Vagina (tissue), 2 donors: Measurements from ENCODE around the gene PAIP2B. TPM values are rescaled to one million over a fixed set of nuclear protein-coding genes. Genes with fewer than 3 reads are reported as not detected.
"Not testable (repeated sequence)": the region's sequence is repeated elsewhere in the genome, so short reads cannot be mapped to it uniquely, and the experiment has no call there.

ENCODE experiments used
- DNase-seq, 2 donors: peaks; one replicate each; pipeline ENCODE4 v3.0.0-alpha.2; 2017; ENCODE audit errors: extremely low spot score in 2 of 2
- H3K27ac ChIP-seq: fragments of 200-600 bp; sonication (generic); one replicate; pipeline ENCODE4 v1.5.1; 2019
- H3K27me3 ChIP-seq: fragments of 200-600 bp; sonication (generic); one replicate; pipeline ENCODE4 v1.5.1; 2019
- H3K36me3 ChIP-seq, 2 donors: fragments of 200-600 bp; sonication (generic); one replicate each; pipeline ENCODE4 v1.5.1; 2017 to 2019
- H3K4me1 ChIP-seq: fragments of 200-600 bp; sonication (generic); one replicate; pipeline ENCODE4 v1.5.1; 2019
- H3K4me3 ChIP-seq, 2 donors: fragments of 200-600 bp; sonication (generic); 1 replicate in 1 of 2; 2 replicates in 1 of 2; pipeline ENCODE4 v1.5.1; 2016 to 2019
- H3K9me3 ChIP-seq: fragments of 200-600 bp; sonication (generic); one replicate; pipeline ENCODE4 v1.5.1; 2019
- CTCF ChIP-seq, 3 experiments: fragments of 450-650 bp in 2 of 3; fragments of 200-600 bp in 1 of 3; sonication (generic) in 1 of 3; IDR thresholded peaks; one replicate each; pipeline ENCODE4 v1.5.1; 2017 to 2019; ENCODE audit warnings: antibody characterized with exemption in 3 of 3, mild to moderate bottlenecking in 2 of 3, moderate library complexity in 2 of 3
- POLR2A ChIP-seq, 2 donors: fragments of 450-650 bp; IDR thresholded peaks; one replicate each; pipeline ENCODE4 v1.6.1; 2017; ENCODE audit warnings: antibody characterized with exemption in 2 of 2, mild to moderate bottlenecking in 2 of 2, moderate library complexity in 2 of 2
- POLR2AphosphoS5 ChIP-seq, 2 donors: sonication (generic); formaldehyde crosslinking; IDR thresholded peaks; one replicate each; pipeline ENCODE4 v1.9.0; 2017; ENCODE audit warnings: antibody characterized with exemption in 2 of 2, mild to moderate bottlenecking in 2 of 2, low read depth in 1 of 2; ENCODE audit not compliant: insufficient read depth in 1 of 2
- intact Hi-C: fragments of 100-400 bp; cut with DNase I; formaldehyde crosslinking; loops from one replicate; pipeline ENCODE4 v1.15.1; 2023
- total RNA-seq: library from RNA; depleted of rRNA; stranded (reverse); fragments of >200 nt; gene quantifications from one replicate; pipeline ENCODE4 v1.2.3, GENCODE V29; 2016

The PAIP2B gene
- total RNA-seq, 1 donor from 2014 or later: 7.6 TPM

- Histone ChIP-seq H3K9me3 (no peaks in the 10 kb centered on the region), H3K27me3 (no peaks in the 10 kb centered on the region), H3K36me3 (no peaks in the 10 kb centered on the region), H3K4me1 (no peaks in the 10 kb centered on the region), H3K27ac (no peak overlapping the region), H3K4me3 (no peak overlapping the region)
- DNase-seq: no peak
- intact Hi-C loops: no loop called here
- TF ChIP-seq POLR2AphosphoS5 (IDR thresholded peaks at IDR 0.05; ENCODE audit: insufficient read depth in 1 of 2, low read depth in 1 of 2) (no peak), CTCF (IDR thresholded peaks at IDR 0.05) (no peak), POLR2A (IDR thresholded peaks at IDR 0.05) (no peak)
Observed at GRCh38 chr2:71190656-71191569, 36.0 kb downstream of the PAIP2B start.

DNA sequence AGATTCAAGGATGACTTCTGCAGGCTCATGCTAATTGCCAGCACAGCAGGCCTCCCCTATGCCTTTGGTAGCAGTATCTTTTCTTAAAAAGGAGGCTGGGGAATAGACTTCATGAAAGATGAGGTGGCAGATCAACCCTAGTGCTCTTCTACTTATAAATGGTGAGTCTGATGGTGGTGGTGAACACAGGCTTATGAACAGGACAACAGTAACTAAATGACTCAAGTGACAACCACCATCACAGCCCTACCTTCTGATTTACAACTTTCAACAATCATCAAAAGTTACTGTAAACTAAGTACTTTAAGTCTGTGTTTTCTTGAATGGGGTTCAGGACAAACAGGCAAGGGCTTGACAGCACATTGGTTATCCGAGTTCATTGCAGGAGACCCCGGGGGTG is 39.3 kb downstream of the PAIP2B start:
- TF ChIP-seq POLR2A (IDR thresholded peaks at IDR 0.05) (no peak), CTCF (IDR thresholded peaks at IDR 0.05) (no peak), POLR2AphosphoS5 (IDR thresholded peaks at IDR 0.05; ENCODE audit: insufficient read depth in 1 of 2, low read depth in 1 of 2) (no peak)
- H3K27me3 ChIP-seq: no peaks in the 10 kb centered on the region
- no peaks in the 10 kb centered on the region for H3K9me3 ChIP-seq
- intact Hi-C loops: no loop called here
- H3K4me1 ChIP-seq: no peaks in the 10 kb centered on the region
- no peak for DNase-seq
- no peaks in the 10 kb centered on the region for H3K36me3 ChIP-seq
- no peak overlapping the region for H3K4me3 ChIP-seq
- H3K27ac ChIP-seq: no peak overlapping the region

- DNase-seq: no peak
- Histone ChIP-seq H3K36me3 (no peaks in the 10 kb centered on the region), H3K27ac (no peak overlapping the region), H3K9me3 (no peaks in the 10 kb centered on the region), H3K4me3 (no peak overlapping the region), H3K4me1 (no peaks in the 10 kb centered on the region), H3K27me3 (no peaks in the 10 kb centered on the region)
- intact Hi-C loops: no loop called here
- no peak for TF ChIP-seq POLR2A (IDR thresholded peaks at IDR 0.05)
- TF ChIP-seq POLR2AphosphoS5 (IDR thresholded peaks at IDR 0.05; ENCODE audit: insufficient read depth in 1 of 2, low read depth in 1 of 2): no peak
- TF ChIP-seq CTCF (IDR thresholded peaks at IDR 0.05): no peak
Observed at GRCh38 chr2:71186973-71187372, 39.9 kb downstream of the PAIP2B start.

DNA sequence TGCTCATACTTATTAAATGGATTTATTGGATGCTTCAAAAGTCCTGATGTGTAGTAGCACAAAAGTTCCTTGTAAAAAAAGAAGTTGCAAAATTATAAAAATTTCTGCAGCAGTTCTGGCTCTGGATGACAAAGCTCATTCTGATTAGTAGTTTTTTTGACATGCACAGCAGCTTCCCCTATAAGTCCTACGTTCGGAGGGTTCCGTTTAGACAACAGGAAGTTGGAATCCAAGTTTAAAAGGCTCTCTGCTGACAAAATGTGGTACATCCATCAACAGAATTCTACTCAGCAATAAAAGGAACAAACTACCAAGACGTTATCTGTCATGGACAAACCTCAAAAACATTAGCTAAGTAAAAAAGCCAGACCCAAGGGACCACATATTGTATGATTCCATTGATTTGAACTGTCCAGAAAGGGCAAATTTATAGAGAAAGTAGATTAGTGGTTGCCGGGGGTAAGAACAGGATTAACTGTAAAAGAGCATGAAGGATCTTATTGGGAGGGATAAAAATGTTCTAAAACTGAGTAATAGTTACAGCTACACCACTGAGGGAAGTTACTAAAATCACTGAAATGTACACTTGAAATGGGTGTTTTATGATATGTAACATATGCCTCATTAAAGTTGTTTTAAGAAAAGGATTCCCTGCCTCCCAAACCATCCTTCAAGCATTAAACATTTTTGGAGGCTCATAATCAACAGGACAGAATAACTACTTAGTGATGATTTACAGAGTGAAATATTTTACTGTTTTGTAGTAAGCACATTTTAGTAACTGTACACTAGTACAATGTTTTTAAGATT is 43.4 kb downstream of the PAIP2B start:
- H3K9me3 ChIP-seq, H3K36me3 ChIP-seq, DNase-seq, H3K27me3 ChIP-seq, H3K4me3 ChIP-seq, H3K27ac ChIP-seq, intact Hi-C loops, H3K4me1 ChIP-seq: not testable (repeated sequence)

DNA sequence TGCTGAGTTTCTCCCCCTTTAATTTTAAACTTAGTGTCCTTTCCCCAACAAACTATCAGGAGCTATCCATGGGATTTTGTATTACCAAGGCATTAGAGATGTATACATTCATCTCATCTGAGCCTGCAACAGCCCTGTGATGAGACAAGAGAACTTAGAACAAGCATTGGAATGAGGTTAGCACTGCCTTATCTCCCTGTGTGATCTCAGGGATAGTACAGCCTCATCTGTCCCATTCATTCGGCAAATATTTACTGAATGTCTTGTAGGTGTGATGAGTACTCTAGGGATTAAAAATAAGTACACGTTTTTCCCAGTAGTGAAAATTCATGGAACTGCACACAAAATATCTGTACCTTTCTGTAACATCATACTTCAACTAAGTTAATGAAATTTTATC is 45.6 kb downstream of the PAIP2B start:
- H3K4me1 ChIP-seq: no peaks in the 10 kb centered on the region
- no peak overlapping the region for H3K4me3 ChIP-seq
- H3K9me3 ChIP-seq: no peaks in the 10 kb centered on the region
- TF ChIP-seq POLR2A (IDR thresholded peaks at IDR 0.05) (no peak), POLR2AphosphoS5 (IDR thresholded peaks at IDR 0.05; ENCODE audit: insufficient read depth in 1 of 2, low read depth in 1 of 2) (no peak), CTCF (IDR thresholded peaks at IDR 0.05) (no peak)
- H3K36me3 ChIP-seq: no peaks in the 10 kb centered on the region
- H3K27me3 ChIP-seq: no peaks in the 10 kb centered on the region
- no peak for DNase-seq
- intact Hi-C loops: no loop called here
- no peak overlapping the region for H3K27ac ChIP-seq

DNA sequence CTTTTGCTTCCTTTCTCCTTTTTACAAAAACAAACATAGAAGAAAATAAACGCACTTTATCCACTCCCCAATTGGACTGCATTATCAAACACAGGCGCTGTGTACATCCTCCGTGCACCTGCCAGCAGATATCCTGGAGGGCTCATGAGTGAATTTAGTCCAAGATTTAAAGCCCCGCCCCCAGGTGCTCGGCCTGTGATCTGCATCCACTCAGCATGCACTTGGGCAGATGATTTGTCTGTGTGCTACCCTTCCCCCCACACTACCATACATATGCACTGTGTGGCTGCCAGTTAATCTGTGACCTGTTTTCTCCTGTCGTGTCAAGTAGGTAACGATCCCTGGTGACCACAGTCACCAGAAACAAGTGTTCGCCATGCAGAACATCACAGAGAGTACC is 48.1 kb downstream of the PAIP2B start:
- H3K4me3 ChIP-seq, H3K4me1 ChIP-seq, intact Hi-C loops, H3K27me3 ChIP-seq, H3K27ac ChIP-seq, H3K9me3 ChIP-seq, H3K36me3 ChIP-seq, DNase-seq: not testable (repeated sequence)
